Hematopoietic multipotent progenitor cell treated with erythropoietin and hydrocortisone succinate and interleukin-3 and kit ligand, for 6 days (in vitro differentiated cells): ENCODE data around the gene OGN.
"Not testable (repeated sequence)": the region's sequence is repeated elsewhere in the genome, so short reads cannot be mapped to it uniquely, and the experiment has no call there.

Experiments used
- DNase-seq: peaks from one replicate; pipeline ENCODE4 v3.0.0-alpha.2; 2015

OGN gene, protein sequence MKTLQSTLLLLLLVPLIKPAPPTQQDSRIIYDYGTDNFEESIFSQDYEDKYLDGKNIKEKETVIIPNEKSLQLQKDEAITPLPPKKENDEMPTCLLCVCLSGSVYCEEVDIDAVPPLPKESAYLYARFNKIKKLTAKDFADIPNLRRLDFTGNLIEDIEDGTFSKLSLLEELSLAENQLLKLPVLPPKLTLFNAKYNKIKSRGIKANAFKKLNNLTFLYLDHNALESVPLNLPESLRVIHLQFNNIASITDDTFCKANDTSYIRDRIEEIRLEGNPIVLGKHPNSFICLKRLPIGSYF

DNA sequence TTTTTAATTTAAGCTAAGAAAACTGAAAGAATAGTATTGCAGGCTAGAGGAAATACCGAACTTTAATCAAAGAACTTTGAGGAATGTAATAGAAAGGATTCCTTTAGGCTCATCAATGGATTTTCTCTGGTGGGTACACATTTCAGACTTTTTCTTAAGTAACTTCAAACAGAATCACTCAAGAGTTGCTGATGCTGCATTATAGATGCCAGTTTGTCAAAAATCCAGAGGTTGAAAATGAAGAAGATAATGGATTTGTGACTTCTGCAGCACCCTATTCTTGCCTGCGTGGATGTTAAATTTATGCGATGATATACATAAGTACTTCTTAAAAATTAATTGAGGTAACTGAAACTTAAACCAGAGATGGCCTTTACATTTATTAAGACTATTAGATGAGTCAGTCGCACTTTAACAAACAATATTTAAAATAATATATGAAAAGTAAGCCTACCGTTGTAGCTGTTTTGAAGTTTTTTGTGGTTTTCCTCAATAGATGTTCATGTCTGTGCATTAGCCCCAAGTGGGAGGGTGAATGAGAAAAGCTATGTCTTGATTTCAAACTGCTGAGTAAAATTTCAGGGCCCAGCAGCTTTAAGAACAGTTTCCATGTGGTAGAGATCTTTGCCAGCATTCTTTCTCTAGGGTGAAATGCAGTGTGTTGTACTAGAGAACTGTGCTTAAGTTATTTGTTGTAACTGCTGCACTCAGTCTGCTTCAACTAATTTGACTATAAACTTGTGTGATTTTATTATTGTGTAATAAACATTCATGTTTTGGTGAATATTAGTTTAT lies at the start of gene OGN:
TSS of gene OGN (minus strand) at position 537 of the 795 bp plus-strand sequence. CDS start 1,171 bp downstream, outside the sequence.
- DNase-seq = no peak

DNA sequence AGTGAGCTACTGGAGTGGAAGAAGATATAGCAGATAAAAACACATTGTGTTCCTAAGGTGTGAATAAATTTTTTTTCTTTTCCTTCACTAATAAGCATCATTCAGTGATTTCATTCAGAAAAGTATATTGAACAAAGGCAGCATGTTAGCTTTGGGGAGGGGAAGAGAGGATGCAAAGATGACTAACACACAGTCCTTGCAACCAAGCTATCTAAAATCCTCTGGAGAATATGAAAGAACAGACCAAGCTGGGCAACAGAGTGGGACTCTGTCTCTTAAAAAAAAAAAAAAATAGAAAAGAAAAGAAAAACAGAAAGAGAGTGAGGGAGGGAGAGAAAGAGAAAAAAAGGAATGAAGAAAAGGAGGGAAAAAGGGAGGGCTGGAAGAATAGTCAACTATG lies 42.2 kb upstream of the OGN start:
- no peak for DNase-seq

DNA sequence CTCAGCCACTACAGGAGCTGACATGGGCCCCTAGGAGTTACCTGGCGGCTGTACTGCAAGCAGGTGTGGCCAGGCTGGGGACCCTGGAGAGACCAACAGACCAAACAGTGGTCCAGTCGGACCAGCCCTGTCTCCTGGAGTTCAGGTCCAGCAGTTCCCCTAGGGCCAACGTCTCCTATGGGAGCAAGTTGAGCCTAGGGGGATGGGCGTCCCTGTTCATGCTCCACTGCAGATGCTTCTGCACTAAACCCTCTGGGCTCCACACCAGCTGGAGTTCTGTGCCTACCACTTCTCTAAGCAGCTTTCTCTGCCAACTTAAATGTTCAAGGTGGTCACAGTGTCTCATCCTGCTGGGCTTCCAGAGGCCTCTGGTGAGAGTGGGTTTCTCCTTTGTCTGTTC lies 40.5 kb upstream of the OGN start:
- DNase-seq = no peak

DNA sequence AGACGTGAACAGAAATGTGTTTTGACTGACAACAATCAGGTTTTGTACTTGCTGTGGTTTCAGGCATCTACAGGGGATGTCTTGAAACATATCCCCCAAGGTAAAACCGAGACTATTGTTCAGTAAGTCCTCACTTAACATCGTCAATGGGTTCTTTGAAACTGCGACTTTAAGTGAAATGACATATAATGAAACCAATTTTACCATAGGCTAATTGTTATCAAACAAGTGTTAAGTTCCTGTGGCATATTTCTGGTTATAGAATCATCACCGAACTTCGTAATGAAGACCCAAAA lies 36.3 kb upstream of the OGN start:
- no peak for DNase-seq

DNA sequence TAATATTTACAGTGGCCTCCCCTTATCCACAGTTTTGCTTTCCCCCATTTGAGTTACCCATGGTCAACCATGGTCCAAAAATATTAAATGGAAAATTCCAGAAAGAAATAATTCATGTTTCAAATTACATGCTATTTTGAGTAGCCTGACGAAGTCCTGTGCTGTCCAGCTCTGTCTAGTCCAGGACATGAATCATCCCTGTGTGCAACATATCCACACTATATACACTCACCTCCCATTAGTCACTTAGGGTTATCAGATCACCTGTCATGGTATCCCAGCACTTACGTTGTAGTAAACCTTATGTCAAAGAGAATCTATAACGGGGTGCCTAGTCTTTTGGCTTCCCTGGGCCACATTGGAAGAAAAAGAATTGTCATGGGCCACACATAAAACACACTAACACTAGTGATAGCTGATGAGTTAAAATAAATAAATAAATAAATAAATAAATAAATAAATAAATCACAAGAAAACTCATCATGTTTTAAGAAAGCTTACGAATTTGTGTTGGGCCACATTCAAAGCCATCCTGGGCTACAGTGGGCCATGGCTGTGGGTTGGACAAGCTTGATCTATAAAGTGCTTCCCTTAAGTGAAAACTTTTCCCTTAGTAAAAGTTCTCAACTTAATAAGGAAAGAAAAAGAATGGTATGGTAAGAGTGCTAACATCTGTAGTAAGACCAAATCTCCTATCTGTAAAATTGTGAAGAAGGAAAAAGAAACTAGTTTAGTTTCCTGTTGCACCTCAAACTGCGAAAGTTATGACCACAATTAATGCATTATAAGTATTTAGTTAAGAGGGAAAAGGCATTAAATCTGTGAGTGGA lies 35.8 kb upstream of the OGN start:
- DNase-seq = no peak

DNA sequence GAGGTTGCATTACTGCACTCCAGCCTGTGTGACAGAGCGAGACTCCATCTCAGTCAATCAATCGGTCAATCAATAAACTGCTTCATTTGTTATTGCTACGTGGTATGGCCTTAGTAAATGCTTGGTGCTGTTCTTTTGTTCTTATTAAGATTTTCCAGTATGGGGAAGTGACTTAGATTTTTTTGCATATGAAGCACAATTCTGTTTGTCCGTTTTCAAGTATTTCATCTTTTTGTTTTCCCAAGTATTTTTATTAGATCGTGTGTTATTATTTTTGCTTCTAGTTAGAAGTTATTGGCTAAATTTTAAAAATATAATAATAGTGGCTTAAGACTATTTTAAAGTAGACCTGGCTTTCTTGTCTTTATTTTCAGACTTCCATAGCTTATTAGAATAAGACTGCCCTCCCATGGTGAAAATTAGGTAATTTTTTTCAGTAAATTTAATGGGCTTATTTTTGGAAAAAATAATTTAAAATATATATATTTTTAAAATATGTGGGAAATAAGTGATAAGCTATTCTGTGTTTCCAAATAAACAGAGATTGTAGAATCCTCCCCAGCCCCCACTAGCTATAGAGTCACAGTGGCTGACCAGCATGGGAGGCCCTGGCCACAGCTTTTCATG lies 34.6 kb upstream of the OGN start:
- peak; percentile 47 for DNase-seq

DNA sequence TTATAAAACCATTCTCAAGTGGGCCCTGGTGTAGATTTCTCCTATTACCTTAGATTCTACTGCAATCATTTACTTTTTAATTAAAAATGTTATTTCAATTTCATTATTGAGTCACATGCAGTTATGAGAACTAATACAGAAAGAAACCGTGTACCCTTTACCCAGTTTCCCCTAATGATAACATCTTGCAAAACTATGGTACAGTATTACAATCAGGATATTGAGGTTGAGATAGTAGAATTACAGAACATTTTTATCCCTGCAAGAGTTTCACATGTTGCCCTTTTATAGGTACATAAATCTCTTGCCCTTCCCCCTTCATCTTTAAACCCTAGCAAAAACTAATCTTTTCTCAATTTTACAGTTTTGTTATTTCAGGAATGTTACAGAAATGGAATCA lies 30.9 kb upstream of the OGN start:
- DNase-seq = no peak

DNA sequence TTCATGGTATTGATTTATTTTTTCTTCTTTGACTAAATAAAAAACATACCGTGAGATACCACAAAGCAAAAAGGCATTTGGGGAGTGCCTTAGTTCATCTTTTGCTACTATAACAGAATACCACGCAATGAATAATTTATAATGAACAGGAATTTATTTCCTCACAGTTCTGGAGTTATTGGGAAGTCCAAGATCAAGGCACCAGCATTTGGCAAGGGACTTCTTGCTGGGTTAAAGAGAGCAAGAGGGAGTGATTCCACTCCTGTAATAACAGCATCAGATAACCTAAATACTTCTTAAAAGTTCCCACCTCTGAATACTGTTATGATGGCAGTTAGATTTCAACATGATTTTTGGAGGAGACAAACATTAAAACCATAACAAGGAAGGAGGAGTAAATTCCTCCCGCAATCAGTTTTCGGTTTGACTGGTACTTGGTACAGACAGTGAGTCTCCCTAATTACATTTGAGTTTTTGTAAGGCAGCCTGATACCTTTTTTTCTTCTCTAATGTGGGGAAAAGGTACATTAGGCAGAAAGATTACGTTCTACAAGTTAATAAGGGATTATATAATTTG lies 28.7 kb upstream of the OGN start:
- no peak for DNase-seq

DNA sequence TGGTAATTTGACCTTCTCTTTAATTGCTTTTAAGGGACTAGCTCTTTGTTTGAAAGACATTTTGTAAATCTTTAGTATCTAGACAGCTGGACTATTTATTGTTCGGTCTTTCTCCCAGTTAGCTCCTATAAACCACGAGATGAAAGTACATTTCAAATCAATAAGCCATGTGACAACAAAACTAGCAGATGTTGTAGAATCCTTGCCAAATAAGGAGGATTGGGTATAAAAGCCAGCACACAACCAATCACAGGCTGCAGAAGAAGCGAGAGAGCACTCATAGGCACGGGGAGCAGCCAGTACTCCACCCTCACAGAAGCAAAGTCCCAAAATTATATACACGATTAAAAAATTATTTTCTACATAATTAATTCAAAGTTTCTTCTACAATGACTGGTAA lies 28.0 kb upstream of the OGN start:
- no peak for DNase-seq

DNA sequence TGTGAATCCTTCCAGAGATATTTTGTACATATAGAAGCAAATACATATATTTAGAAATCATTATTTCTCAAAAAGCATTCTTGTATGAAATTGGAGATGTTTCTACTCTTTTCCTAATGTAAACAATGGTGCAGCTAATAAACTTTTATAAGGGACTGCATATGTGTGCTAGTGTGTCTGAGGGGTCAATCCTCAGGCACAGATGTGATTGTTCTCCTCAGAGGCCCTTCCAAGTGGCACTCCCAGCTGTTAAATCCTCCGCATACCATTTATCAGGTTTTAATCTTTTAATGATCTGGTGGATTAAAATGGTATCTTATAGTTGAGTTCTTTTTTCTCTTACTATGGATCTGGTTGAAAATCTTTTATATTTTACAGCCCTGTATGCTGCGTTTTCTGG lies 25.5 kb upstream of the OGN start:
- no peak for DNase-seq

DNA sequence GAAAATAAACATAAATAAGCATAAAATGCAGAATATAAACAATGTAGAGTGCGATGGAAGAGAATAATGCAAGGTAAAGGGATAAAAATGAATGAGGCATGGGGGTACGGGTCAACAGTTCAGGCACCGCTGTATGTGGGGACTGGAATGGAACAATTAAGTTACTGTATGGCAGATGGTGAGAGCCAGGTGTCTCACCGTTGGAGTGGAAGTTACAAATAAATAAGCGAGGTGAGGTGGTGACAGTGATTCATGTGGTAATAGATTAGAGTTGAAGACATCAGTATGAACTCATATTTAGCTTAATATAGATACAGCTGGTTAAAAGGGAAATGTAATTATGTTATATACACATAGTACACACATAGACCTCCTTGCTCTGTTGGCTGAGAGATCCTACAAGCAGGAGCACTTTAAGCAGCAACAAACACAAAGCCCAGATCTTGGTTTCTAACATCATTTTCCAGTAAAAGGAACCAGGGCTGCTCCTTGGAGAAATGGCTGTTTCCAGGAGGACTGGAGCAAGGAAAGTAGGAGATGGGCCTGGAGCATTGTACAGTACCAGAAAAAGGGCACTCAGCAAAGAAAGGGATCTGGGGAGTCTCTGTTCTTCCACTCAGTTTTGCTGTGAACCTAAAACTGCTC lies 22.2 kb upstream of the OGN start:
- no peak for DNase-seq

DNA sequence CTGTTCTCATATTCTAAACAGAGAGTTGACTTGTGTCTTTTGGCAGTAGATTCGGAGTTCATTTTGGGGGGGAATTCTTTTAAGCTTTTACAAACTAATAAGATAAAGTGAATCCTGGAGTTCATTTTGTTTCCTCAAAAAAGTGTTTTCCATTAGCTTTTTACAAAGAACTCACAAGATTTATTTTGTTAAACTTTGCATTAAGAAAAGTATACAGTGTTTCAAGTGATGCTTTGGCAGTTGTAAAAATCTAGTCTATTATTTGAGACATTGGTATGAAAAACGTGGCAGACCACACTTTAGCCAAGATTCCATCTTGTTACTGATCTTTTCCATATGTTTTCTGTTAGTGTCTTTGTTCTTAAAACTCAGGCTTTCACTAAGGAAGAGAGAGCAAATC lies 21.1 kb upstream of the OGN start:
- DNase-seq = no peak

DNA sequence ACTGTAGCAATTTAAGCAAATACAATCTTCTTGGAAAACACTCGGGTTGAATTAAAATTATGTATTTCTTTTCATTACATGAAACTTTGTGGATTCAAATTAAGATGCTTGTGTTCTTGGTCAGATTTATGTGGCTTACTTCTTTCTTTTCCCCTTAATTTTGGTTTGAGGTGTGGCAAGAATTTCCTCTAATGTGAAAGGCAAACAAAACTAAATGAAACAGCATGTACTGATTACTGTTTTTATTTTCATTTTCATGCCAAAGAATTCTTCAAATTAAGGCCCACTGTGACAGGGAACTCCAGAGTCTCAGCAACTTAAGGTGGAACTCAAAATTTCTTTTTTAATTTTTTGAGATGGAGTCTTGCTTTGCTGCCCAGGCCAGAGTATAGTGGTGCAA lies 20.0 kb upstream of the OGN start, which contains the start of gene OMD:
TSS of gene OMD (minus strand) at position 132 of the 400 bp plus-strand sequence. CDS start 6,913 bp downstream, outside the sequence.
- DNase-seq = no peak

DNA sequence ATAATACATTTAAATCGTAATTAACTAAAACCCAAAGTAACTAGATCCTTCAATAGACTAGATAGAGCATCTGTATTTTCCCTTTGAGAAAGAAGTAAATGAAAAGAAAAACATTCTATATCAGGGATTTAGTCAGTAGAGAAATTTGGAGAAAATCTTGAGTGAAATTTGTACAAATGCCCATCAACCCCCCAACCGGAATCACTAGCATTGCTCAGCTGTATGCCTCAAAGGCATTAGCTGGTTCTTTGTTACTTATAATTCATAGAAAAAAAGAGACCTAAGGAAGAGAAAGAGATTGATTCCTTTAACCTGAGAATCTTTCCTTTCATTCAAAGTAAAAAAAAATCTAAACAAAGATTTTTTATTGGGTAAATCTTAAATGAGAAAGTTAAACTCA lies 19.2 kb upstream of the OGN start:
- no peak for DNase-seq

DNA sequence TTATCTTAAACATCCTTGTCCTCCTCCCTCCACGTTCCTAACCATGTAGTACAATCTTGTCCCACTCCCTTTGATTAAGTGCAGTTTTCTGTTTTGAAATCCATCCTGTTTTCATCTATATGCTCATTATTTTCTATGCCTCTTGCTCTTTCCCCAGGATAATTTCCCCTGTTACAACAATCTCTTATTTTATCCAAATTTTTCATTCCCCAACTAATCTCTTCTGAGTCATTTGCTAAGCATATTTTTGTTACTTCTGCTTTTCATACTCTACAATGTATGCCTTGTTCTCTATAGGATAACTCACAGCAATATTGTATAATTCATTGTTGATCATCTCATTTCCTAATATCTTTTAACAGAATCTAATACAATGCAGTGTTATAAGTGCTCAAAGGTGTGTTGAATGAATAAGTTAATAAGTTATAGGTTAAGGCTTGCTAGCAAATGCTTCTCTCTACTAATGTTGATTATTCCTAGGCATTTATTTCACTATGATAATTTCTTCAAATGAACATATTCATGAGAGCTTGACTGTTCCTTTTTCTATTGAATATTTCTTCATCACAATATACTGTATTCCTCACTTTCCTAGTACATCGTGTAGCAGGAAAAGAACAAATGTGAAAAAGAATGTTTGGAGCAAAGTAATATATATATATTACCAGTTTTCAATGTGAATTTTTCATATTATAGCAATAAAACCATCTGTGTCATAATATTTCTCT lies 18.4 kb upstream of the OGN start:
- DNase-seq = no peak

DNA sequence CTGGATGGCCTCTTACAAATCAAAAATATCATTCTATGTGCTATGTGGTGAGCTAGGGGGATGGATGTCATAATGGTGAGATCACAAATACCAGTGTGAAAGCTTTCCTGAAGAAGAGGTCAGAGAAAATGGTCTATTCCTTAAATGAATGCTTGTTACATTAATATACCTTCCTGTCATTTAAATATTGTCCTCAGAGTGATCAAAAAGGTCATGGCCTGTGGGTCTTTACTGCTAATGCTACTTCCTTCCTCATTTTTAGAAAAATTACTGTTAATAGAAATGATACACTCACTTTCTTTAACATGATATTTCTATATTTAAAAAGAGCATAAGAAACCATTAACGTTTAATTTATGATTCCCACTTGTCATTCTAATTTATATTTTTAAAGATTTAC lies 10.2 kb upstream of the OGN start:
- DNase-seq = no peak

DNA sequence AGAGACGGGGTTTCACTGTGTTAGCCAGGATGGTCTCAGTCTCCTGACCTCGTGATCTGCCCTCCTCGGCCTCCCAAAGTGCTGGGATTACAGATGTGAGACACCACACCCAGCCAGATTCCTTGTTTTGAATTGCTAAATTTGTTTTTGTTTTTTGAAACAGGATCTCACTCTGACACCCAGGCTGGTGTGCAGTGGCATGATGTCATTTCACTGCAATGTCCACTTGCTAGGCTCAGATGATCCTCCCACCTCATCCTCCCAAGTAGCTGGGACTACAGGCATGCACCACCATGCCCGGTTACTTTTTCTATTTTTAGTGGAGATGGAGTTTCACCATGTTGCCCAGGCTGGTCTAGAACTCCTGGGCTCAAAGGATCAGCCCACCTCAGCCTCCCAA lies 6.8 kb upstream of the OGN start:
- DNase-seq = not testable (repeated sequence)

DNA sequence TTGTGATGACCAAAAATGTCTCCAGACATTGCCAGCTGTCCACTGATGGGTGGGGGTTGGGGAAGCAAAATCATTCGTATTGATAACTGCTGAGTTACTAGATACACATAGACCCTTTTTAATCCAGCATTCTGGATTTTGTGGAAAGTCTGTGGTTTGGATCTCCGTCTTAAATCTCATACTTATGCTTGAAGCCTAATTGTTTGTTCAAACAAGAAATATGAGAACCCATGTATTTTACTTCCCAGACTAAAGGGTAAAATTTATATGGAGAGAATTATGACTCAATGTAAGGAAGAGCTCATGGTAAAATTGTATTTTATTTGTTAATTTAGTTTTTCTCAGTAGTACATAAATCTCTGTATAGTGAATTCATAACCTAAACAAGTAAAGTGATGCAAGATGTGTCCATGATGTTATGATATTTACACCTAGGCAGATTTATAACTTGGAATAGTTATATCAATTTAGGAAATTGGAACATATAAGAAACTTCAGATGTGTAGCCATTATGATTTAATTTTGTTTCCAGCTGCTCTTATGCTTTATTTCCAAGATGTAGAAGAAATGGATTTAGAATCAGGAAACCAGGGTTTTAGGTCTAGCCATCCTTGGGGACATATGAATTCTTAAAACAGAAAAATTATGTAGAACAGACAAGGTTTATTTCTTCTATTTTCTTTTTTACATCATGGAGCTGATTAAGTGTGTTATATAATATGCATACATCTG lies 4.5 kb upstream of the OGN start:
- no peak for DNase-seq

DNA sequence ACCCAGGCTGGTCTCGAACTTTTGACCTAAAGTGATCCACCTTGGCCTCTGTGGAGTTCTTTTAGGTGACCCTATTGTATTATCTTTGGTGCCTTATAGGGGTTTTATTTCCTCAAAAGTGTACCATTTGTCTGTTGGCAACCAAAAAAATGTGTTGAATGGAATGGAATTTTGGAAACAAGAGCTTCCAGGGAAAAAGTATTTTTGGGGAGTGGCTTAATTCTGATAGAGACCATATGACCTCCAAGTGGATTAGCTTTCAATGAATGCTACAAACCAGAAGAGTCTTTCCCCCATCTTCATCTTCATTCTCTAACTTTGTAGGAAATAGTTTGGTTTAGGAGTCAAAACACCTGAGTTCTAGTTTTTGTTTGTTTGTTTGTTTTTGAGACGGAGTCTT lies 3.4 kb upstream of the OGN start:
- no peak for DNase-seq

DNA sequence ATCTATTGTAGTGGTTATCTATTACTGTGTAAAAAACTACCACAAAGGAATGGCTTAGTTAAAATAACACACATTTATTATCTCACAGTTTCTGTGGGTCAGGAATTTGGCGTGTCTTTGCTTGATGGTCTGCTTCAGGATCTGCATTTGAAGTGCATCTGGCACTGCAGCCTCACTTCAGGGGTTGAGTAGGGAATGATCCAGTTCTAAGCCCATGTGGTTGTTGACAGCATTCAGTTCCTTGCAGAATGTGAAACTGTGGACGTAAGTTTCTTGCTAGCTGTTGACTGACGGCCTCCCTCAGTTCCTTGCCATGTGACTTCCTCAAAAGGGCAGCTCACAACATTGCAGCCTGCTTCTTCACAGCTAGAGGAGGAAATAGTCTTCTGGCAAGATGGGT lies 2.1 kb upstream of the OGN start:
- DNase-seq = peak; percentile 67

DNA sequence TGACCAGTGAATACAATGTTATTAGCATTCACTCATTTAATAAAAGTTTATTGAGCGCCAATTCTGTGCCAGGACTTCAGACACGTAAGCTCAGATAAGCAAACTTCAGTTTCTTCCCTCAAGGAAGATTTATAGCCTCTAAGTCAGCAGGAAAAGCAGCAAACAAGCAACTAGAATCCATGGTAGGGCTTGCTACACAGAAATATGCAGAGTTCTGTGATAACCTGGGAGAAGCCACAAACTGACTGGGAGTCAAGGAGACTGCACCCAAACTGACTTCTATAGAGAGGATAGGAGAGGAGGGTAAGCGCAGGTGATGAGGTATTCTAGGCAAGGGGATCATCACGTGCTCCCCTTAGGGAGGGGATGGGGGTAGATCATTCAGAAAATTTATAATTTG lies 1.4 kb upstream of the OGN start:
- DNase-seq = no peak
